ENCODE measurements around the gene SERTM1. TPM values are rescaled to one million over a fixed set of nuclear protein-coding genes. Genes with fewer than 3 reads are reported as not detected.

The SERTM1 gene
- total RNA-seq, 1 experiment from 2014 or later, result 1.3 TPM

DNA sequence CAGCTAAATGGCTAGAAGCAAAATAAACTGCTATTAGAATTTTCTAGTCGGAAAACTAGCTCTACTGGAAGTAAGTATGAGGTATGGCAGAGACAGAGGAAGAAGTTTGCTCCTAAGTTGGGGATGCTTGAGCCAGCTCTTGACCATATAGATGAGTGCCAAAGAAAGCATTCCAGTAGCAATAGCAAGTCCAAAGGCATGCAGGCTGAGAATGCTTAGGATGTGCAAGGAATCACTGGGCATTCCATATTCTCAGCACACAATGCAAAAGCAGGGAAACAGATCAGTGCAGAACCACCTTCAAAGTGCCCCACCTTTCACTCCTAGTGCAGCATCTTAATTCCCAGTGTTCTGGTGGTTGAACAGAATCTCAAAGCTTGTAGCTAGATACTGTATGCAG lies 32.9 kb downstream of the SERTM1 start:
- Mint-ChIP-seq H3K36me3 (no peaks in the 10 kb centered on the region), H3K4me1 (no peaks in the 10 kb centered on the region), H3K27me3 (ENCODE audit: low read depth) (no peaks in the 10 kb centered on the region), H3K4me3 (no peak overlapping the region), H3K9me3 (peaks cover 2% of the 10 kb centered on the region; the same call in 1 of the 2 replicates), H3K27ac (no peak overlapping the region)
- ATAC-seq (no peak), DNase-seq (ENCODE audit: low spot score) (no peak)
- TF ChIP-seq, protein P1, sequence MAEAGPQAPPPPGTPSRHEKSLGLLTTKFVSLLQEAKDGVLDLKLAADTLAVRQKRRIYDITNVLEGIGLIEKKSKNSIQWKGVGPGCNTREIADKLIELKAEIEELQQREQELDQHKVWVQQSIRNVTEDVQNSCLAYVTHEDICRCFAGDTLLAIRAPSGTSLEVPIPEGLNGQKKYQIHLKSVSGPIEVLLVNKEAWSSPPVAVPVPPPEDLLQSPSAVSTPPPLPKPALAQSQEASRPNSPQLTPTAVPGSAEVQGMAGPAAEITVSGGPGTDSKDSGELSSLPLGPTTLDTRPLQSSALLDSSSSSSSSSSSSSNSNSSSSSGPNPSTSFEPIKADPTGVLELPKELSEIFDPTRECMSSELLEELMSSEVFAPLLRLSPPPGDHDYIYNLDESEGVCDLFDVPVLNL (CRISPR knock-in tag; IDR thresholded peaks at IDR 0.05; ENCODE audit: borderline replicate concordance, low read depth), result no peak
- TF ChIP-seq, protein P2, sequence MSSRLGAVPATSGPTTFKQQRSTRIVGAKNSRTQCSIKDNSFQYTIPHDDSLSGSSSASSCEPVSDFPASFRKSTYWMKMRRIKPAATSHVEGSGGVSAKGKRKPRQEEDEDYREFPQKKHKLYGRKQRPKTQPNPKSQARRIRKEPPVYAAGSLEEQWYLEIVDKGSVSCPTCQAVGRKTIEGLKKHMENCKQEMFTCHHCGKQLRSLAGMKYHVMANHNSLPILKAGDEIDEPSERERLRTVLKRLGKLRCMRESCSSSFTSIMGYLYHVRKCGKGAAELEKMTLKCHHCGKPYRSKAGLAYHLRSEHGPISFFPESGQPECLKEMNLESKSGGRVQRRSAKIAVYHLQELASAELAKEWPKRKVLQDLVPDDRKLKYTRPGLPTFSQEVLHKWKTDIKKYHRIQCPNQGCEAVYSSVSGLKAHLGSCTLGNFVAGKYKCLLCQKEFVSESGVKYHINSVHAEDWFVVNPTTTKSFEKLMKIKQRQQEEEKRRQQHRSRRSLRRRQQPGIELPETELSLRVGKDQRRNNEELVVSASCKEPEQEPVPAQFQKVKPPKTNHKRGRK (CRISPR knock-in tag; IDR thresholded peaks at IDR 0.05; ENCODE audit: borderline replicate concordance), result no peak
- TF ChIP-seq ZNF416 (CRISPR knock-in tag; IDR thresholded peaks at IDR 0.05) (no peak), ETV6 (CRISPR knock-in tag; IDR thresholded peaks at IDR 0.05) (no peak), GABPB1 (CRISPR knock-in tag; IDR thresholded peaks at IDR 0.05) (no peak), EMX1 (CRISPR knock-in tag; IDR thresholded peaks at IDR 0.05) (no peak), ZNF317 (CRISPR knock-in tag; IDR thresholded peaks at IDR 0.05; ENCODE audit: borderline replicate concordance, low read depth) (no peak), FOXK1 (CRISPR knock-in tag; IDR thresholded peaks at IDR 0.05) (no peak), PRRX2 (CRISPR knock-in tag; IDR thresholded peaks at IDR 0.05) (no peak), FOXP1 (CRISPR knock-in tag; IDR thresholded peaks at IDR 0.05; ENCODE audit: borderline replicate concordance) (no peak)
- TF ChIP-seq, protein P3, sequence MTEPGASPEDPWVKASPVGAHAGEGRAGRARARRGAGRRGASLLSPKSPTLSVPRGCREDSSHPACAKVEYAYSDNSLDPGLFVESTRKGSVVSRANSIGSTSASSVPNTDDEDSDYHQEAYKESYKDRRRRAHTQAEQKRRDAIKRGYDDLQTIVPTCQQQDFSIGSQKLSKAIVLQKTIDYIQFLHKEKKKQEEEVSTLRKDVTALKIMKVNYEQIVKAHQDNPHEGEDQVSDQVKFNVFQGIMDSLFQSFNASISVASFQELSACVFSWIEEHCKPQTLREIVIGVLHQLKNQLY (CRISPR knock-in tag; IDR thresholded peaks at IDR 0.05), result no peak
- TF ChIP-seq, protein P4, sequence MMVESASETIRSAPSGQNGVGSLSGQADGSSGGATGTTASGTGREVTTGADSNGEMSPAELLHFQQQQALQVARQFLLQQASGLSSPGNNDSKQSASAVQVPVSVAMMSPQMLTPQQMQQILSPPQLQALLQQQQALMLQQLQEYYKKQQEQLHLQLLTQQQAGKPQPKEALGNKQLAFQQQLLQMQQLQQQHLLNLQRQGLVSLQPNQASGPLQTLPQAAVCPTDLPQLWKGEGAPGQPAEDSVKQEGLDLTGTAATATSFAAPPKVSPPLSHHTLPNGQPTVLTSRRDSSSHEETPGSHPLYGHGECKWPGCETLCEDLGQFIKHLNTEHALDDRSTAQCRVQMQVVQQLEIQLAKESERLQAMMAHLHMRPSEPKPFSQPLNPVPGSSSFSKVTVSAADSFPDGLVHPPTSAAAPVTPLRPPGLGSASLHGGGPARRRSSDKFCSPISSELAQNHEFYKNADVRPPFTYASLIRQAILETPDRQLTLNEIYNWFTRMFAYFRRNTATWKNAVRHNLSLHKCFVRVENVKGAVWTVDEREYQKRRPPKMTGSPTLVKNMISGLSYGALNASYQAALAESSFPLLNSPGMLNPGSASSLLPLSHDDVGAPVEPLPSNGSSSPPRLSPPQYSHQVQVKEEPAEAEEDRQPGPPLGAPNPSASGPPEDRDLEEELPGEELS (CRISPR knock-in tag; IDR thresholded peaks at IDR 0.05), result no peak
- TF ChIP-seq, protein P5, sequence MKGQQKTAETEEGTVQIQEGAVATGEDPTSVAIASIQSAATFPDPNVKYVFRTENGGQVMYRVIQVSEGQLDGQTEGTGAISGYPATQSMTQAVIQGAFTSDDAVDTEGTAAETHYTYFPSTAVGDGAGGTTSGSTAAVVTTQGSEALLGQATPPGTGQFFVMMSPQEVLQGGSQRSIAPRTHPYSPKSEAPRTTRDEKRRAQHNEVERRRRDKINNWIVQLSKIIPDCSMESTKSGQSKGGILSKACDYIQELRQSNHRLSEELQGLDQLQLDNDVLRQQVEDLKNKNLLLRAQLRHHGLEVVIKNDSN (CRISPR knock-in tag; IDR thresholded peaks at IDR 0.05), result no peak
- ChIA-PET POLR2A (no interaction called here), CTCF (no interaction called here)

DNA sequence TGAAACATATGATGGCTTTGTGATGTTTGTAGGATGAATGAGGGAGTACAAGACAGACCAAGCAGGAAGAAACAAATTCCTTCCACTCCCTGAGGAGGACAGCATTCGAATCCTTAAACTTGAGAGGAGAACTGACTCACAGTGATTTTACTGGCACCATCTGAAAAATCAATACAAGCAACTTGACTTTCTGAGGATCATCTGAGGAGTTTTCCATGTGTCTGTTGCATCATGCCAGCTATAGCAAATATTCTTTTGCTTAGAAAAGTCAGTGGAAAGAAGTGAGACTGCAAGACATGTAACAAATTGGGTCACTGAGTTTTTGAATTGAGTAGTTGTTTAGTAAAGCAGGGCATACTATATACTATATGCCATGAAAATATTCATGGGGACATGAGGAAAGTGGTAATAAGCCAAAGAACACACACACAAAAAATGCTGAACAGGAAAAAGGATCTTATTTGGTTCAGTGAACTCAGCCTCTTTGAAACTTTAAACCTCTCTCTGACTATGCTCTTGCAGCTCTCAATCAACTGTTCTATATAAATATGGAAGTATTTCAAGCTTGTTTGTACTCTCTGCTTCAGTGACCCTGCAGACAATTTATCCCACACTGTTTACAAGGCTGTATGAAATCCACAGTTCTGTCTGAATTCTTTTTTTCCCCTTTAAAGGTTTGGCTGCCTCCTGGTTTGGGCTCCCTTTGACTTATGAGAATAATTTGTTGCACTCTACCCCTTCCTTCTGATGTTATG lies 35.5 kb downstream of the SERTM1 start:
- Mint-ChIP-seq H3K9me3 (peaks cover 7% of the 10 kb centered on the region; the same call in 1 of the 2 replicates), H3K27ac (no peak overlapping the region), H3K4me1 (peaks cover 5% of the 10 kb centered on the region; the same call in 1 of the 2 replicates), H3K4me3 (no peak overlapping the region), H3K36me3 (no peaks in the 10 kb centered on the region), H3K27me3 (ENCODE audit: low read depth) (no peaks in the 10 kb centered on the region)
- ChIA-PET POLR2A (no interaction called here), CTCF (no interaction called here)
- ATAC-seq, result no peak
- no peak for TF ChIP-seq GABPB1 (CRISPR knock-in tag; IDR thresholded peaks at IDR 0.05)
- no peak for TF ChIP-seq JAZF1 (CRISPR knock-in tag; IDR thresholded peaks at IDR 0.05)
- no peak for DNase-seq (ENCODE audit: low spot score)

DNA sequence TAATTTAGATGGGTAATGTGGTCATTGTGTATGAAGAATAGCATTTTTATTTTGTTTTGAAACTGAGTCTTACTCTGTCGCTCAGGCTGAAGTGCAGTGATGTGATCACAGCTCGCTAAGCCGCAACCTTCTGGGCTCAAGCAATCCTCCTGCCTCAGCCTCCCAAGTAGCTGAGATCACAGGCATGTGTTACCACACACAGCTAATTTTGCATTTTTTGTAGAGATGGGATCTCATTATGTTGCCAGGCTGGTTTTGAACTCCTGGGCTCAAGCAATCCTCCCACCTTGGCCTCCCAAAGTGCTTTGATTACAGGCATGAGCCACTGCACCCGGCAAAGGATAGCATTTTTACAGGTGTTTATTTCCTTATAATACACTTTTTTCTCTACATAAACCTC lies 36.6 kb downstream of the SERTM1 start:
- Mint-ChIP-seq H3K27ac (no peak overlapping the region), H3K4me3 (no peak overlapping the region), H3K4me1 (peaks cover 5% of the 10 kb centered on the region; the same call in 1 of the 2 replicates), H3K36me3 (no peaks in the 10 kb centered on the region), H3K27me3 (ENCODE audit: low read depth) (no peaks in the 10 kb centered on the region), H3K9me3 (peaks cover 7% of the 10 kb centered on the region; the same call in 1 of the 2 replicates)
- DNase-seq (ENCODE audit: low spot score), result no peak
- POLR2A ChIA-PET, result no interaction called here
- ATAC-seq, result no peak
- CTCF ChIA-PET, result no interaction called here
- TF ChIP-seq, protein P6, sequence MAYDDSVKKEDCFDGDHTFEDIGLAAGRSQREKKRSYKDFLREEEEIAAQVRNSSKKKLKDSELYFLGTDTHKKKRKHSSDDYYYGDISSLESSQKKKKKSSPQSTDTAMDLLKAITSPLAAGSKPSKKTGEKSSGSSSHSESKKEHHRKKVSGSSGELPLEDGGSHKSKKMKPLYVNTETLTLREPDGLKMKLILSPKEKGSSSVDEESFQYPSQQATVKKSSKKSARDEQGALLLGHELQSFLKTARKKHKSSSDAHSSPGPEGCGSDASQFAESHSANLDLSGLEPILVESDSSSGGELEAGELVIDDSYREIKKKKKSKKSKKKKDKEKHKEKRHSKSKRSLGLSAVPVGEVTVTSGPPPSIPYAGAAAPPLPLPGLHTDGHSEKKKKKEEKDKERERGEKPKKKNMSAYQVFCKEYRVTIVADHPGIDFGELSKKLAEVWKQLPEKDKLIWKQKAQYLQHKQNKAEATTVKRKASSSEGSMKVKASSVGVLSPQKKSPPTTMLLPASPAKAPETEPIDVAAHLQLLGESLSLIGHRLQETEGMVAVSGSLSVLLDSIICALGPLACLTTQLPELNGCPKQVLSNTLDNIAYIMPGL (CRISPR knock-in tag; IDR thresholded peaks at IDR 0.05), result no peak
- TF ChIP-seq, protein P7, sequence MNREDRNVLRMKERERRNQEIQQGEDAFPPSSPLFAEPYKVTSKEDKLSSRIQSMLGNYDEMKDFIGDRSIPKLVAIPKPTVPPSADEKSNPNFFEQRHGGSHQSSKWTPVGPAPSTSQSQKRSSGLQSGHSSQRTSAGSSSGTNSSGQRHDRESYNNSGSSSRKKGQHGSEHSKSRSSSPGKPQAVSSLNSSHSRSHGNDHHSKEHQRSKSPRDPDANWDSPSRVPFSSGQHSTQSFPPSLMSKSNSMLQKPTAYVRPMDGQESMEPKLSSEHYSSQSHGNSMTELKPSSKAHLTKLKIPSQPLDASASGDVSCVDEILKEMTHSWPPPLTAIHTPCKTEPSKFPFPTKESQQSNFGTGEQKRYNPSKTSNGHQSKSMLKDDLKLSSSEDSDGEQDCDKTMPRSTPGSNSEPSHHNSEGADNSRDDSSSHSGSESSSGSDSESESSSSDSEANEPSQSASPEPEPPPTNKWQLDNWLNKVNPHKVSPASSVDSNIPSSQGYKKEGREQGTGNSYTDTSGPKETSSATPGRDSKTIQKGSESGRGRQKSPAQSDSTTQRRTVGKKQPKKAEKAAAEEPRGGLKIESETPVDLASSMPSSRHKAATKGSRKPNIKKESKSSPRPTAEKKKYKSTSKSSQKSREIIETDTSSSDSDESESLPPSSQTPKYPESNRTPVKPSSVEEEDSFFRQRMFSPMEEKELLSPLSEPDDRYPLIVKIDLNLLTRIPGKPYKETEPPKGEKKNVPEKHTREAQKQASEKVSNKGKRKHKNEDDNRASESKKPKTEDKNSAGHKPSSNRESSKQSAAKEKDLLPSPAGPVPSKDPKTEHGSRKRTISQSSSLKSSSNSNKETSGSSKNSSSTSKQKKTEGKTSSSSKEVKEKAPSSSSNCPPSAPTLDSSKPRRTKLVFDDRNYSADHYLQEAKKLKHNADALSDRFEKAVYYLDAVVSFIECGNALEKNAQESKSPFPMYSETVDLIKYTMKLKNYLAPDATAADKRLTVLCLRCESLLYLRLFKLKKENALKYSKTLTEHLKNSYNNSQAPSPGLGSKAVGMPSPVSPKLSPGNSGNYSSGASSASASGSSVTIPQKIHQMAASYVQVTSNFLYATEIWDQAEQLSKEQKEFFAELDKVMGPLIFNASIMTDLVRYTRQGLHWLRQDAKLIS (CRISPR knock-in tag; IDR thresholded peaks at IDR 0.05; ENCODE audit: borderline replicate concordance), result no peak
- TF ChIP-seq, protein P8, sequence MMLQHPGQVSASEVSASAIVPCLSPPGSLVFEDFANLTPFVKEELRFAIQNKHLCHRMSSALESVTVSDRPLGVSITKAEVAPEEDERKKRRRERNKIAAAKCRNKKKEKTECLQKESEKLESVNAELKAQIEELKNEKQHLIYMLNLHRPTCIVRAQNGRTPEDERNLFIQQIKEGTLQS (CRISPR knock-in tag; conservative IDR thresholded peaks at IDR 0.05), result no peak

All from WTC11 (cell line).